CD8-positive, alpha-beta memory T cell (primary cell): ENCODE data around the gene CDYL. TPM values are rescaled to one million over a fixed set of nuclear protein-coding genes. Genes with fewer than 3 reads are reported as not detected.

ENCODE experiments used
- CTCF ChIA-PET: fragments of 350-600 bp; sonication (Branson Sonifier 250); formaldehyde crosslinking; loops from one replicate; lab custom pipeline; 2021; ENCODE audit warnings: antibody characterized with exemption; lab: Charles Lee
- POLR2A ChIA-PET: fragments of 350-600 bp; sonication (Branson Sonifier 250); formaldehyde crosslinking; loops from one replicate; lab custom pipeline; 2021; ENCODE audit warnings: antibody characterized with exemption; lab: Charles Lee
- DNase-seq, 5 donors: peaks; one replicate each; pipeline versions ENCODE4 v3.0.0 to v3.0.0-alpha.2; 2020 to 2022; ENCODE audit warnings: mixed read lengths in 1 of 5
- H3K27ac ChIP-seq: one replicate; pipeline ENCODE4 v1.7.0; 2013; ENCODE audit warnings: low read depth, mild to moderate bottlenecking, low read length, moderate library complexity
- H3K27me3 ChIP-seq: 2 replicates; pipeline ENCODE4 v1.7.0; 2013; ENCODE audit warnings: low read length, mild to moderate bottlenecking; ENCODE audit not compliant: insufficient read depth, poor library complexity, severe bottlenecking
- H3K36me3 ChIP-seq: 2 replicates; pipeline ENCODE4 v1.7.0; 2013; ENCODE audit warnings: mild to moderate bottlenecking, low read length, moderate library complexity; ENCODE audit not compliant: insufficient read depth
- H3K4me1 ChIP-seq: 2 replicates; pipeline ENCODE4 v1.7.0; 2013; ENCODE audit warnings: mild to moderate bottlenecking, low read length, moderate library complexity; ENCODE audit not compliant: insufficient read depth
- H3K4me3 ChIP-seq: 2 replicates; pipeline ENCODE4 v1.7.0; 2013; ENCODE audit warnings: mild to moderate bottlenecking, low read length
- H3K9me3 ChIP-seq: 2 replicates; pipeline ENCODE4 v1.7.0; 2013; ENCODE audit warnings: mild to moderate bottlenecking, low read length
- H3K27ac Mint-ChIP-seq, 8 donors: one replicate each; pipeline ENCODE4 v1.8.0; 2020 to 2021; ENCODE audit warnings: mixed read lengths in 8 of 8, mild to moderate bottlenecking in 6 of 8, inconsistent platforms in 3 of 8, moderate library complexity in 3 of 8
- H3K27me3 Mint-ChIP-seq, 2 donors: one replicate each; pipeline ENCODE4 v1.8.0; 2020 to 2021; ENCODE audit warnings: mixed read lengths in 2 of 2, mild to moderate bottlenecking in 1 of 2, moderate library complexity in 1 of 2
- H3K36me3 Mint-ChIP-seq, 3 donors: one replicate each; pipeline ENCODE4 v1.8.0; 2020 to 2021; ENCODE audit warnings: mixed read lengths in 3 of 3, inconsistent platforms in 1 of 3, mild to moderate bottlenecking in 1 of 3
- H3K4me1 Mint-ChIP-seq, 3 donors: one replicate each; pipeline ENCODE4 v1.8.0; 2020 to 2021; ENCODE audit warnings: mixed read lengths in 3 of 3, inconsistent platforms in 1 of 3, mild to moderate bottlenecking in 1 of 3
- H3K4me3 Mint-ChIP-seq, 7 donors: one replicate each; pipeline ENCODE4 v1.8.0; 2020 to 2021; ENCODE audit warnings: mixed read lengths in 7 of 7, mild to moderate bottlenecking in 6 of 7, moderate library complexity in 4 of 7, inconsistent platforms in 2 of 7
- H3K9me3 Mint-ChIP-seq, 5 donors: one replicate each; pipeline ENCODE4 v1.8.0; 2020 to 2022; ENCODE audit warnings: mixed read lengths in 5 of 5, mild to moderate bottlenecking in 3 of 5, moderate library complexity in 2 of 5, inconsistent platforms in 1 of 5
- polyA plus RNA-seq: library from polyadenylated mRNA; unstranded; fragments of 300-500 nt; fragmentation: Illumina TruSeq; gene quantifications from one replicate; pipeline ENCODE4 v1.2.3, GENCODE V29; 2021
- total RNA-seq, 2 experiments: library from RNA; stranded (reverse); gene quantifications; one replicate each; pipeline ENCODE4 v1.2.3, GENCODE V29; 2021

The CDYL gene
- total and polyA plus RNA-seq, 3 experiments from 2014 or later, result 7.5 to 32.2 (median 31.7) TPM

- peak overlapping the region; percentile 4 to 86 (median 73) for H3K4me3 Mint-ChIP-seq
- Histone ChIP-seq H3K4me1 (peaks cover 20% of the 10 kb centered on the region), H3K27me3 (no peaks in the 10 kb centered on the region), H3K36me3 (peaks cover 6% of the 10 kb centered on the region), H3K4me3 (no peak overlapping the region), H3K9me3 (no peaks in the 10 kb centered on the region), H3K27ac (no peak overlapping the region)
- no peaks in the 10 kb centered on the region for H3K9me3 Mint-ChIP-seq
- POLR2A ChIA-PET, result no interaction called here
- DNase-seq, result no peak
- peaks cover 0 to 2% of the 10 kb centered on the region in 2 donors for H3K27me3 Mint-ChIP-seq
- peak overlapping the region in 7 of 8 donors; percentile 5 to 93 (median 52) for H3K27ac Mint-ChIP-seq
- CTCF ChIA-PET, result interaction anchor here (1.7 kb wide), 1 partner anchor 9 kb away, joined by 5 read pairs; no protein-coding TSS in a partner anchor
- H3K36me3 Mint-ChIP-seq, result peaks cover 4 to 29% (median 5%) of the 10 kb centered on the region in 3 donors
- peaks cover 55 to 70% (median 57%) of the 10 kb centered on the region in 3 donors for H3K4me1 Mint-ChIP-seq
Observed at GRCh38 chr6:4908062-4908461, 131.9 kb downstream of the CDYL start.

- no peak for DNase-seq
- peaks cover 6% of the 10 kb centered on the region for H3K36me3 ChIP-seq
- no peaks in the 10 kb centered on the region for H3K9me3 ChIP-seq
- H3K27me3 ChIP-seq, result no peaks in the 10 kb centered on the region
- no peak overlapping the region for H3K27ac ChIP-seq
- no peak overlapping the region for H3K4me3 ChIP-seq
- CTCF ChIA-PET, result no interaction called here
- peaks cover 0 to 2% of the 10 kb centered on the region in 2 donors for H3K27me3 Mint-ChIP-seq
- peak overlapping the region in 3 of 8 donors; percentile 17 to 92 (median 49) for H3K27ac Mint-ChIP-seq
- H3K4me1 Mint-ChIP-seq, result peaks cover 66 to 81% (median 67%) of the 10 kb centered on the region in 3 donors
- H3K9me3 Mint-ChIP-seq, result no peaks in the 10 kb centered on the region
- H3K4me3 Mint-ChIP-seq, result no peak overlapping the region
- peaks cover 4 to 26% (median 5%) of the 10 kb centered on the region in 3 donors for H3K36me3 Mint-ChIP-seq
- peaks cover 20% of the 10 kb centered on the region for H3K4me1 ChIP-seq
- POLR2A ChIA-PET, result no interaction called here
Observed at GRCh38 chr6:4909063-4909706, 133.0 kb downstream of the CDYL start.

- Mint-ChIP-seq H3K27me3 (peaks cover 0 to 2% of the 10 kb centered on the region in 2 donors), H3K27ac (peak overlapping the region in 5 of 8 donors; percentile 22 to 76 (median 66)), H3K9me3 (no peaks in the 10 kb centered on the region), H3K4me3 (no peak overlapping the region), H3K36me3 (peaks cover 3 to 22% (median 4%) of the 10 kb centered on the region in 3 donors), H3K4me1 (peaks cover 69 to 84% (median 69%) of the 10 kb centered on the region in 3 donors)
- ChIA-PET CTCF (no interaction called here), POLR2A (no interaction called here)
- Histone ChIP-seq H3K9me3 (no peaks in the 10 kb centered on the region), H3K4me1 (peaks cover 20% of the 10 kb centered on the region), H3K4me3 (no peak overlapping the region), H3K27me3 (no peaks in the 10 kb centered on the region), H3K36me3 (peaks cover 6% of the 10 kb centered on the region), H3K27ac (no peak overlapping the region)
- DNase-seq, result no peak
Observed at GRCh38 chr6:4910037-4910760, 134.0 kb downstream of the CDYL start.

- peaks cover 3 to 22% (median 4%) of the 10 kb centered on the region in 3 donors for H3K36me3 Mint-ChIP-seq
- H3K27me3 ChIP-seq, result no peaks in the 10 kb centered on the region
- no peaks in the 10 kb centered on the region for H3K9me3 ChIP-seq
- DNase-seq, result no peak
- H3K4me3 Mint-ChIP-seq, result no peak overlapping the region
- peak overlapping the region in 1 of 8 donors; percentile 69 for H3K27ac Mint-ChIP-seq
- peaks cover 0 to 2% of the 10 kb centered on the region in 2 donors for H3K27me3 Mint-ChIP-seq
- peaks cover 69 to 84% (median 69%) of the 10 kb centered on the region in 3 donors for H3K4me1 Mint-ChIP-seq
- peaks cover 9% of the 10 kb centered on the region for H3K36me3 ChIP-seq
- no peak overlapping the region for H3K4me3 ChIP-seq
- ChIA-PET CTCF (no interaction called here), POLR2A (no interaction called here)
- H3K9me3 Mint-ChIP-seq, result no peaks in the 10 kb centered on the region
- H3K4me1 ChIP-seq, result peaks cover 20% of the 10 kb centered on the region
- no peak overlapping the region for H3K27ac ChIP-seq
Observed at GRCh38 chr6:4912559-4912958, 136.4 kb downstream of the CDYL start.

- H3K36me3 Mint-ChIP-seq, result peaks cover 3 to 20% (median 4%) of the 10 kb centered on the region in 3 donors
Observed at GRCh38 chr6:4913705-4914419, 137.7 kb downstream of the CDYL start.

GRCh38 chr6:4914420-4915159 lies 138.4 kb downstream of the CDYL start:
- ChIA-PET CTCF (no interaction called here), POLR2A (no interaction called here)
- Mint-ChIP-seq H3K9me3 (no peaks in the 10 kb centered on the region), H3K27ac (peak overlapping the region; percentile 5 to 79 (median 66)), H3K36me3 (peaks cover 3 to 14% (median 4%) of the 10 kb centered on the region in 3 donors), H3K4me3 (peak overlapping the region in 5 of 7 donors; percentile 11 to 71 (median 65)), H3K27me3 (peaks cover 0 to 2% of the 10 kb centered on the region in 2 donors), H3K4me1 (peaks cover 64 to 81% (median 70%) of the 10 kb centered on the region in 3 donors)
- Histone ChIP-seq H3K4me1 (peaks cover 18% of the 10 kb centered on the region), H3K27ac (no peak overlapping the region), H3K9me3 (no peaks in the 10 kb centered on the region), H3K4me3 (no peak overlapping the region), H3K27me3 (no peaks in the 10 kb centered on the region), H3K36me3 (peaks cover 9% of the 10 kb centered on the region)
- DNase-seq, result no peak

More at GRCh38 chr6:4913705-4914419, 137.7 kb downstream of the CDYL start:
- Mint-ChIP-seq H3K4me1 (peaks cover 64 to 84% (median 69%) of the 10 kb centered on the region in 3 donors), H3K27ac (peak overlapping the region; percentile 5 to 86 (median 71)), H3K9me3 (no peaks in the 10 kb centered on the region), H3K27me3 (peaks cover 0 to 2% of the 10 kb centered on the region in 2 donors), H3K4me3 (peak overlapping the region in 6 of 7 donors; percentile 10 to 74 (median 65))
- Histone ChIP-seq H3K27me3 (no peaks in the 10 kb centered on the region), H3K4me1 (peaks cover 18% of the 10 kb centered on the region), H3K27ac (no peak overlapping the region), H3K36me3 (peaks cover 9% of the 10 kb centered on the region), H3K9me3 (no peaks in the 10 kb centered on the region), H3K4me3 (no peak overlapping the region)
- CTCF ChIA-PET, result no interaction called here
- POLR2A ChIA-PET, result no interaction called here
- no peak for DNase-seq

GRCh38 chr6:4916954-4917561 lies 140.9 kb downstream of the CDYL start:
- Histone ChIP-seq H3K4me1 (peaks cover 18% of the 10 kb centered on the region), H3K4me3 (no peak overlapping the region), H3K27me3 (no peaks in the 10 kb centered on the region), H3K36me3 (peaks cover 6% of the 10 kb centered on the region), H3K9me3 (no peaks in the 10 kb centered on the region), H3K27ac (no peak overlapping the region)
- peaks cover 0 to 3% (median 2%) of the 10 kb centered on the region in 3 donors for H3K36me3 Mint-ChIP-seq
- DNase-seq, result peak in 1 of 5 donors; percentile 39
- H3K4me3 Mint-ChIP-seq, result peak overlapping the region in 1 of 7 donors; percentile 48
- H3K27ac Mint-ChIP-seq, result peak overlapping the region; percentile 2 to 85 (median 54)
- ChIA-PET POLR2A (no interaction called here), CTCF (interaction anchor here (1.2 to 1.8 kb wide), 2 partner anchors 10 to 18 kb away, joined by 3 to 5 read pairs; no protein-coding TSS in a partner anchor)
- no peaks in the 10 kb centered on the region for H3K9me3 Mint-ChIP-seq
- no peaks in the 10 kb centered on the region for H3K27me3 Mint-ChIP-seq
- H3K4me1 Mint-ChIP-seq, result peaks cover 62 to 87% (median 63%) of the 10 kb centered on the region in 3 donors
